Neural progenitor cell (in vitro differentiated cells): Measurements from ENCODE around the gene DOK5.

ENCODE experiments used
- CTCF ChIP-seq: fragments of 200-600 bp; sonication (generic); IDR thresholded peaks from 2 replicates; pipeline ENCODE4 v1.5.1; 2017; ENCODE audit warnings: antibody characterized with exemption, mild to moderate bottlenecking
- EZH2 ChIP-seq: fragments of 200-600 bp; sonication (generic); IDR thresholded peaks from 2 replicates; pipeline ENCODE4 v1.6.1; 2017; ENCODE audit warnings: antibody characterized with exemption, mild to moderate bottlenecking, moderate library complexity

DNA sequence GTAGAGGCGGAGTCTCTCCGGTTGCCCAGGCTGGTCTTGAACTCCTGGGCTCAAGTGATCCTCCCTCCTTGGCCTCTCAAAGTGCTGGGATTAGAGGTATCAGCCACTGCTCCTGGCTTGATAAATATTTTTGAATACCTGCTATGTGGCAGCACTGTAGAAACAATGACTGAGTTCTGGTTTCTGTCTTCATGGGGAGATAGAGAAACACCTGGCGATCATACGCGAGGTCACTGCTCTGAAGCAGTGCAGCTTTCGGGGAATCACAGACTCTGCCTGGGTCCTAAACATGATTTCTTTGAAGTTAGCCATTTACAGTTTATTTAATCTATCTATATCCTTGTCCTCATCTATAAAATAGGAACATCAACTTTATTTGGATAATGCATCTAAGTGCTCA lies 31.2 kb downstream of the DOK5 start:
- no peak for TF ChIP-seq CTCF
- no peak for TF ChIP-seq EZH2
